ENCODE results near the gene SMIM24.

DNA sequence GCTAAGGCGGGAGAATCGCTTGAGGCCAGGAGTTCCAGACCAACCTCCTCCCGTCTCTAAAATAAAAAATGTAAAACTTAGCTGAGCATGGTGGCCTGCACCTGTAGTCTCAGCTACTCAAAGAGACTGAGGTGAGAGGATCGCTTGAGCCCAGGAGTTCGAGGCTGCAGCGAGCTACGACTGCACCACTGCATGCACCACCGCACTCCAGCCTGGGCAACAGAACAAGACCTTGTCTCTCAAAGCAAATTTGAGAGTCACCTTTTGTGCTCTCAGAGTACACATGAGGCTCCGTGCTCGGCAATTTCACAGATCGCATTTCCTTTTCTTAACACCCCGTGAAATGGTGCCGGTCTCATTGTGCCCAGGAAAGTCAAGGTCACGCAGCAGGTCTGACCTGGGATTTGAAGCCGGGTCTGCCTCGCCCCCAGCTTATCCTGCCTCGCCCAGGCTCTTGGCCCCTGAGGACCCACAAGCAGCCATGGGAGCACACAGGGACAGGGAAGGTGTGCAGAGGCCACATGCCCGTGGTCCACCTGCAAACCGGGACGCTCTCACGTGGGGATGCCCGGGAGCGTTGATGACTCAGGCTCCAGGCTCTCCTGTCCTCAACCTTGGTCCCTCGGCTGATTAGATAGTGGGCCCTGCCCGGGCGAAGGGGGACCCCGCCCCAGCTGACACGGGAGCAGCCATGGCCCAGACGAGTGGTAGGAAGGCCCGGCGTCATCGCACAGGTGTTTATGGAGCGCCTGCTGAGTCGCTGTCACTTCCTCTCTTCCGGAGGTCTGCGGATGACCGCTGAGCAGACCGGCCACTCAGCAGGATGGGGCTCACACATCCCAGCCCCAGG, 1.1 kb upstream of the SMIM24 start:
- TF ChIP-seq, protein P1, sequence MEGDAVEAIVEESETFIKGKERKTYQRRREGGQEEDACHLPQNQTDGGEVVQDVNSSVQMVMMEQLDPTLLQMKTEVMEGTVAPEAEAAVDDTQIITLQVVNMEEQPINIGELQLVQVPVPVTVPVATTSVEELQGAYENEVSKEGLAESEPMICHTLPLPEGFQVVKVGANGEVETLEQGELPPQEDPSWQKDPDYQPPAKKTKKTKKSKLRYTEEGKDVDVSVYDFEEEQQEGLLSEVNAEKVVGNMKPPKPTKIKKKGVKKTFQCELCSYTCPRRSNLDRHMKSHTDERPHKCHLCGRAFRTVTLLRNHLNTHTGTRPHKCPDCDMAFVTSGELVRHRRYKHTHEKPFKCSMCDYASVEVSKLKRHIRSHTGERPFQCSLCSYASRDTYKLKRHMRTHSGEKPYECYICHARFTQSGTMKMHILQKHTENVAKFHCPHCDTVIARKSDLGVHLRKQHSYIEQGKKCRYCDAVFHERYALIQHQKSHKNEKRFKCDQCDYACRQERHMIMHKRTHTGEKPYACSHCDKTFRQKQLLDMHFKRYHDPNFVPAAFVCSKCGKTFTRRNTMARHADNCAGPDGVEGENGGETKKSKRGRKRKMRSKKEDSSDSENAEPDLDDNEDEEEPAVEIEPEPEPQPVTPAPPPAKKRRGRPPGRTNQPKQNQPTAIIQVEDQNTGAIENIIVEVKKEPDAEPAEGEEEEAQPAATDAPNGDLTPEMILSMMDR (conservative IDR thresholded peaks at IDR 0.05; ENCODE audit: low read depth, low read length) = no peak
- TF ChIP-seq EZH2 (IDR thresholded peaks at IDR 0.05; ENCODE audit: low read length, unreplicated experiment) = no peak
- no peak for TF ChIP-seq EZH2phosphoT487 (IDR thresholded peaks at IDR 0.05; ENCODE audit: borderline replicate concordance, low read length)

All from PC-3 (cell line).